ENCODE data around the gene SLC24A3. TPM values are rescaled to one million over a fixed set of nuclear protein-coding genes. Genes with fewer than 3 reads are reported as not detected.

Gene SLC24A3
- total RNA-seq, 3 donors from 2014 or later: 4.3 to 34.9 (median 5.7) TPM

DNA sequence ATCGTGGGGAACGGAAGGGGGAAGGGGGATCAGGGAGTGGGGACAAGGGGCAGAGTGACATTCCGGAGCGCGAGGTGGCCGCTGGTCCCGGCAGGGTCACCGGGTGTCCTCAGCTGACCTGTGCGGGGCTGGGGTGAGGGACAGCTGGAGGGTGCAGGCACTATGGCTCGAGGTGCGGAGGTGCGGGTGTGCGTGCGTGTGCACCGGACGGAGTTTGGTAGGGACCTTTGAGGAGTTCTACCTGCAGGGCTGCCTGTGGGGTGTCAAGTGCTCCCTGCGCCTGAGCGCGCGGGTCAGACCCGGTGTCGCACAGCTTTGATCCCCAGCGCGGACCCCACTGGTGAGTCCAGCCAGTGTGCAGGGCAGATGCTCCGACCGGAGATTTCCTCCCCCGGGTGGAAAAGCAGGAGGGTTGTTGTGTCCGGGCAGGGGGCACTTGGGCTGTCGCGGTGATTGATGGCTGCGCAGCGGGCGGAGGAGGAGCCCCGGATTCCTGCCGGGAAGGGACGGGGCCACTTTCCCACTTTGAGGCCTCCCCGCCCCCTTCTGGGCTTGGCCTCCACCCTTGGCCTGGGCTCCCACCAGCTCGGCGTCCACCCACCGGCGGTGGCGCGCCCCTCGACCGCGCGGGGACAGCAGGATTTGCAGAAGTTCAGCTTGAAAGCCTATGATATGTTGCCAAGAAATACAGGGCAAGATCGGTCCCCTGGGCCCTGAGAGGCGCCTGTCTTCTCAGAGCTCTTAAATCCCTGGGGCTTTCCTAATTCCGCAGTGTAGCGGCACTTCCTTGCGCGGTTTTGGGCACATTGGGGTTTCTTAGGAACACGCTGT lies 546.3 kb downstream of the SLC24A3 start:
- H3K4me1 ChIP-seq (ENCODE audit: low read depth): peaks cover 5% of the 10 kb centered on the region
- DNase-seq (peak; percentile 74 to 81 (median 79)), ATAC-seq (peak; percentile 28)
- intact Hi-C loops (cut with DNase I, micrococcal nuclease): no loop called here
- peak overlapping the region; percentile 20 for H3K4me3 ChIP-seq
- no peaks in the 10 kb centered on the region for H3K36me3 ChIP-seq (ENCODE audit: low read depth)
- no peaks in the 10 kb centered on the region for H3K9me3 ChIP-seq
- TF ChIP-seq, protein P1, sequence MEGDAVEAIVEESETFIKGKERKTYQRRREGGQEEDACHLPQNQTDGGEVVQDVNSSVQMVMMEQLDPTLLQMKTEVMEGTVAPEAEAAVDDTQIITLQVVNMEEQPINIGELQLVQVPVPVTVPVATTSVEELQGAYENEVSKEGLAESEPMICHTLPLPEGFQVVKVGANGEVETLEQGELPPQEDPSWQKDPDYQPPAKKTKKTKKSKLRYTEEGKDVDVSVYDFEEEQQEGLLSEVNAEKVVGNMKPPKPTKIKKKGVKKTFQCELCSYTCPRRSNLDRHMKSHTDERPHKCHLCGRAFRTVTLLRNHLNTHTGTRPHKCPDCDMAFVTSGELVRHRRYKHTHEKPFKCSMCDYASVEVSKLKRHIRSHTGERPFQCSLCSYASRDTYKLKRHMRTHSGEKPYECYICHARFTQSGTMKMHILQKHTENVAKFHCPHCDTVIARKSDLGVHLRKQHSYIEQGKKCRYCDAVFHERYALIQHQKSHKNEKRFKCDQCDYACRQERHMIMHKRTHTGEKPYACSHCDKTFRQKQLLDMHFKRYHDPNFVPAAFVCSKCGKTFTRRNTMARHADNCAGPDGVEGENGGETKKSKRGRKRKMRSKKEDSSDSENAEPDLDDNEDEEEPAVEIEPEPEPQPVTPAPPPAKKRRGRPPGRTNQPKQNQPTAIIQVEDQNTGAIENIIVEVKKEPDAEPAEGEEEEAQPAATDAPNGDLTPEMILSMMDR (IDR thresholded peaks at IDR 0.05): no peak

GRCh38 chr20:19760371-19760721 lies 547.9 kb downstream of the SLC24A3 start:
- TF ChIP-seq, protein P1 (IDR thresholded peaks at IDR 0.05): no peak
- intact Hi-C loops (cut with DNase I, micrococcal nuclease): loop anchor here in 1 of 2 donors (10.0 kb wide), 1 partner anchor 66 kb away; no protein-coding TSS in a partner anchor
- DNase-seq (no peak), ATAC-seq (no peak)
- Histone ChIP-seq H3K9me3 (no peaks in the 10 kb centered on the region), H3K4me3 (no peak overlapping the region), H3K4me1 (ENCODE audit: low read depth) (peaks cover 5% of the 10 kb centered on the region), H3K36me3 (ENCODE audit: low read depth) (no peaks in the 10 kb centered on the region)

DNA sequence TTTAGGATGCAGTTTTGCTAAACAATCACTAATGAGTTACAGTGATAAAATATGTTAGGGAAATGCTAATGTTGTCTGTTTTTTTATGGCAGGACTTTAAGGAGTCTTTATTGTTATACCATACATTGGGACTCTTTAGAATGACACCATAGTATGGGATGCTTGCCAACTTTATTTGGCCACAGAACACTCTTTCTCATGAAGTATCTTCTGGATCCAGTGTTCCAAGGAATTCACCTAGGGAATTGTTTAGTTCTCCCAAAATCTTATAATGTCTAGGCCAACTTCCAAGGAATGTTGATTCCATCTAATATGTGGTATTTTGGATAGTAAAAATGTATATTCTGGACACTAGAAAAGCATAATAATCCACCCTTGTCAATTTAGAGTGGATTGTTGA lies 548.9 kb downstream of the SLC24A3 start:
- Histone ChIP-seq H3K9me3 (no peaks in the 10 kb centered on the region), H3K36me3 (ENCODE audit: low read depth) (no peaks in the 10 kb centered on the region), H3K4me3 (no peak overlapping the region), H3K4me1 (ENCODE audit: low read depth) (peaks cover 5% of the 10 kb centered on the region)
- ATAC-seq: no peak
- intact Hi-C loops (cut with DNase I, micrococcal nuclease): loop anchor here in 1 of 2 donors (10.0 kb wide), 1 partner anchor 67 kb away; no protein-coding TSS in a partner anchor
- TF ChIP-seq, protein P1 (IDR thresholded peaks at IDR 0.05): no peak
- DNase-seq: no peak

DNA sequence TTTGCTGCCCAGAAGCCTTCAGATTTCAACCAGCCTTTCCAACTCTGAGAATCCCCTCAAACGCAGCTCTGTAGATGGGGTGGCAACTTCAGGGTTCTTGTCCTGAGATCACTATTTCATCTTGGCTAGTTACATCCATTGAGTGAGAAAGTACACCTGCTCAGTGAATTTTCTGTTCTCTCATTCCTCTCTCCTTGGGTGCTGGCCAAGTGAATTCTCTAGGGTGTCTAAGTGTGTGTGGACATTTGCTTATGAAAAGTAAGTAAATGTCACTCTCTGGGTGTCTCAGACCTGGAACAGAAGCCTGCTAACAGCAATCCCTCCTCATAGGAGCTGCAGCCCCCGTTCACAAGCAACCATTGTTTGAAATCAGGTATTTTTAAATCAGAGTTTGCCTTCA lies 549.4 kb downstream of the SLC24A3 start:
- Histone ChIP-seq H3K4me3 (no peak overlapping the region), H3K9me3 (no peaks in the 10 kb centered on the region), H3K36me3 (ENCODE audit: low read depth) (no peaks in the 10 kb centered on the region), H3K4me1 (ENCODE audit: low read depth) (peaks cover 2% of the 10 kb centered on the region)
- DNase-seq (no peak), ATAC-seq (no peak)
- intact Hi-C loops (cut with DNase I, micrococcal nuclease): loop anchor here in 1 of 2 donors (10.0 kb wide), 1 partner anchor 67 kb away; no protein-coding TSS in a partner anchor
- TF ChIP-seq, protein P1 (IDR thresholded peaks at IDR 0.05): no peak

DNA sequence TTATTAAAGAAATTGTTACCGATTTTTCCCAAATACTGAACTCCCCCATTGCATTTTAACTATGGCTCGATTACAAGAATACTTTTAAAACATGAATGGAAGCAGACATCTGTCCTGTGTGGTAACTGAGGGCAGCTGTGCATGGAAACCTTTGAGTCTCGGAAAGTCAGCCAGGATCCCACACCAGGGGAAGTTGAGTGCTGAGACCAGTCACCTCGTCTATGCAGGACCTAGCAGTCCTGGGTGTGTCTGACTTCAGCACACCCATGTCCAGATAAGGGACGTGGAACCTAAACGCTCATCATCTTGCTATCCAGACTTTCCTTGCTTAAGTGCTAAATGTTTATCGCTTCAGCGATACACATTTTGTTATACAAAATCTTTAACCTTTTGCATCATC lies 551.8 kb downstream of the SLC24A3 start:
- no peak overlapping the region for H3K4me3 ChIP-seq
- no peaks in the 10 kb centered on the region for H3K4me1 ChIP-seq (ENCODE audit: low read depth)
- TF ChIP-seq, protein P1 (IDR thresholded peaks at IDR 0.05): no peak
- ATAC-seq (no peak), DNase-seq (no peak)
- H3K9me3 ChIP-seq: no peaks in the 10 kb centered on the region
- H3K36me3 ChIP-seq (ENCODE audit: low read depth): no peaks in the 10 kb centered on the region
- intact Hi-C loops (cut with DNase I, micrococcal nuclease): loop anchor here in 1 of 2 donors (10.0 kb wide), 1 partner anchor 69 kb away; no protein-coding TSS in a partner anchor
